ENCODE results near the gene TFAP2D. TPM values are rescaled to one million over a fixed set of nuclear protein-coding genes. Genes with fewer than 3 reads are reported as not detected.

TFAP2D gene
- total RNA-seq, 2 experiments from 2014 or later: not detected

- Mint-ChIP-seq H3K36me3 (no peaks in the 10 kb centered on the region), H3K4me3 (no peak overlapping the region), H3K27me3 (peaks cover 70% of the 10 kb centered on the region), H3K27ac (no peak overlapping the region), H3K9me3 (ENCODE audit: low read depth) (no peaks in the 10 kb centered on the region), H3K4me1 (peaks cover 10% of the 10 kb centered on the region)
- ATAC-seq (no peak), DNase-seq (no peak)
- CTCF ChIA-PET: no interaction called here
These were observed 104.7 kb downstream of the TFAP2D start for GRCh38 chr6:50818020-50818419.

- CTCF ChIA-PET: no interaction called here
- H3K27ac Mint-ChIP-seq: no peak within 1 kb of the TSS
- DNase-seq (no peak), ATAC-seq (no peak)
- H3K27me3 Mint-ChIP-seq: peaks cover 72% of the 10 kb centered on the region
- no peaks in the 10 kb centered on the region for H3K36me3 Mint-ChIP-seq
- peaks cover 10% of the 10 kb centered on the region for H3K4me1 Mint-ChIP-seq
- no peaks in the 10 kb centered on the region for H3K9me3 Mint-ChIP-seq (ENCODE audit: low read depth)
- H3K4me3 Mint-ChIP-seq: no peak within 1 kb of the TSS
These were observed 105.3 kb downstream of the TFAP2D start, which contains the start of gene TFAP2B for GRCh38 chr6:50818673-50819072. Gene TFAP2B (plus strand): TSS chr6:50818871. CDS start chr6:50818892, 21 bp downstream.

DNA sequence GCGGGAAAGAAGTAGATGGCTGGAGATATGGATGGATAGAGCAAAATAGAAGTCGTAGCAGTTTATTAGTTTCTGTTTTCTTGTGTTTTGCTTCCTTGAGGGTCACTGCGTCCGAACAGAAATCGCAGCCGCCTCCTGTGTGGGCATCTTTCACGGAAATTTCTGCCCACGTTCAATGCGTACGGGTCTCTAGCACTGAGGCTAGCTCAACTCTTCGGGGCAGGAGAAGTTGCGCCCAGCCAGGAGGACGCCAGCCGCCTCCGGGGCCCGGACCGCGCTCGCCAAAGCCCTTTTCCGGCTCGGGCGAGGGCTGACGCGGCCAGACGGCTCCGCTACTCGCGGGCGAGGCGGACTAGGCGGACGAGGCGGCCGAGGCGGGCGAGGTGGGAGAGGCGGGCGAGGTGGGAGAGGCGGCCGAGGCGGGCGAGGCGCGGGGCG lies 106.2 kb downstream of the TFAP2D start:
- H3K36me3 Mint-ChIP-seq: no peaks in the 10 kb centered on the region
- H3K27ac Mint-ChIP-seq: no peak overlapping the region
- no peaks in the 10 kb centered on the region for H3K9me3 Mint-ChIP-seq (ENCODE audit: low read depth)
- DNase-seq (no peak), ATAC-seq (no peak)
- peaks cover 10% of the 10 kb centered on the region for H3K4me1 Mint-ChIP-seq
- no peak overlapping the region for H3K4me3 Mint-ChIP-seq
- peaks cover 73% of the 10 kb centered on the region for H3K27me3 Mint-ChIP-seq
- CTCF ChIA-PET: no interaction called here

DNA sequence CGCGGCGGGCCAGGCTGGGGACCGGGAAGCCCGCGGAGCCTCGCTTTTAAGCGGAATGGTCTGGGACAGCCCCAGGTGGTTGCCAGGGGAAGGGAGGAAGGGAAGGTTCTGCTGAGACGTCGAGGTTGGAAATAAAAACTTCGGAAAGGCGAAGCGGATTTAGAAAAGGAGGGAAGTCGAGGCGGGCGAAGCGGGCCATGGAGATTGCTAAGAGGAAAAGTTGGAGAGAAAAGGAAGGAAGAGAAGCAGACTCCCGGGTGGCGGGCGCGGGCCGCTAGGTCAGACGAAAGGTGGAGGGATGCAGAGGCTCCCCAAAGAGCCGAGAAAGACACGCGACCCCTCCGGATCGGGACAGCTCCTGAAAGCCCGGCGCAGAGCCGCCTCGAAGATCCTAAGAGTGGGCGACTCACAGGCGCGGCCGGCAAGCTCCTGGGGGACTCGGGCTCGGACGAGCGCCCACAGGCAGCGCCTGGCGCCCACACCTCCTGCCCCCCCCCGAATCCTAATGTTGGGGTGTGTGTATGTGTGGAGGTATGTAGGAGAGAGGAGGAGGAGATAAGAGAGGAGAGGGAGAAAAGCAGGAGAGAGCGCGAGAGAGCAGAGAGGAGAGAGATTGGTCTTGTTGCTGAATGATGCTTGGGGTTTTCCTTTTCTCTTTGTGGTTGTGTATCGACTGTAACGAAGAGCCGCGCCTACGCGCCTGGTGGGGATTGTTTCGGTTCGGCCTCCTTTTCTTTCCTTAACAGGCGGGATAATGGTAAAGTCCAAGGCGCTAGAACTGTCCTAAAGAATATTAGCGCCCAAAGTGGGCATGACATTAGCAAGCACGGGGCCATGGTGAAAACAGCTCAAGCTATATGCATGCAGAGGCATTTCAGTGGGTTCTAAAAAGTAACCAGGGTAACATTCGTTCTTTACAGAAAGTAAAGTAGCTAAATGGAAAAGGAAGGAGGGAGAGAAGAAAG lies 106.9 kb downstream of the TFAP2D start:
- Mint-ChIP-seq H3K4me3 (no peak overlapping the region), H3K27me3 (peaks cover 80% of the 10 kb centered on the region), H3K27ac (no peak overlapping the region), H3K36me3 (no peaks in the 10 kb centered on the region), H3K9me3 (ENCODE audit: low read depth) (no peaks in the 10 kb centered on the region), H3K4me1 (peaks cover 10% of the 10 kb centered on the region)
- no peak for ATAC-seq
- CTCF ChIA-PET: interaction anchor here (0.6 kb wide), 1 partner anchor 10 kb away, joined by 3 read pairs; no protein-coding TSS in a partner anchor
- DNase-seq: no peak

GRCh38 chr6:50820869-50821264 lies 107.5 kb downstream of the TFAP2D start:
- no peak for ATAC-seq
- Mint-ChIP-seq H3K27ac (no peak overlapping the region), H3K27me3 (peaks cover 86% of the 10 kb centered on the region), H3K9me3 (ENCODE audit: low read depth) (no peaks in the 10 kb centered on the region), H3K36me3 (no peaks in the 10 kb centered on the region), H3K4me1 (peaks cover 6% of the 10 kb centered on the region), H3K4me3 (no peak overlapping the region)
- DNase-seq: no peak
- CTCF ChIA-PET: interaction anchor here (0.6 kb wide), 1 partner anchor 9 kb away, joined by 3 read pairs; no protein-coding TSS in a partner anchor

- no peak for ATAC-seq
- peaks cover 91% of the 10 kb centered on the region for H3K27me3 Mint-ChIP-seq
- no peak overlapping the region for H3K4me3 Mint-ChIP-seq
- H3K36me3 Mint-ChIP-seq: no peaks in the 10 kb centered on the region
- no peak for DNase-seq
- no peaks in the 10 kb centered on the region for H3K9me3 Mint-ChIP-seq (ENCODE audit: low read depth)
- CTCF ChIA-PET: no interaction called here
- no peak overlapping the region for H3K27ac Mint-ChIP-seq
- H3K4me1 Mint-ChIP-seq: peaks cover 6% of the 10 kb centered on the region
These were observed 108.2 kb downstream of the TFAP2D start for GRCh38 chr6:50821441-50822077.

DNA sequence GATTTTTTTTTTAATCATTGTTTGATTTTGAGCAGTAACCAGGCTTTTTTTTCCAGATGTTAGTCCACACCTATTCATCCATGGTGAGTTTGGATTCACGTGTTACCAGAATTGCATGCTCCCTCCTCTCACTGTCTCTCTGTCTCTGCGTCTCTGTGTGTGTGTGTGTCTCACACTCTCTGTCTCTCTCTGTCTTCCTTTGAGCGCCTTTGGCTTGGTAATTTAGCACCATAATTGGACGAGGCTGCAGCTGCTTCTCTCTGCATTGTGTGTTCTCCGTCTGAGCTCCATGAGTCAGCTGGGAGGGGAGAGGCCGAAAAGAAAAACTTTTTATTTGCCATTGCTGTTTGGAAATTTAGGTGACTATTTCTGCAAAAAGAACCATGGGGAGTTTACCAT lies 108.8 kb downstream of the TFAP2D start:
- Mint-ChIP-seq H3K36me3 (no peaks in the 10 kb centered on the region), H3K27ac (no peak overlapping the region), H3K9me3 (ENCODE audit: low read depth) (no peaks in the 10 kb centered on the region), H3K4me3 (no peak overlapping the region), H3K4me1 (peaks cover 4% of the 10 kb centered on the region), H3K27me3 (peaks cover 93% of the 10 kb centered on the region)
- CTCF ChIA-PET: no interaction called here
- ATAC-seq (no peak), DNase-seq (no peak)

Other genes with a start within 250 kb of the TFAP2D start
- not detected for gene TFAP2B, start 105.3 kb downstream of the TFAP2D start, total RNA-seq